Stimulated activated CD8-positive, alpha-beta memory T cell treated with anti-CD3 and anti-CD28 coated beads, Interleukin-12 subunit alpha, Interleukin-12 subunit beta, amount 100 ng/mL, for 1 hour (primary cell): ENCODE data around the gene PPP1R37.
"Not testable (repeated sequence)": the region's sequence is repeated elsewhere in the genome, so short reads cannot be mapped to it uniquely, and the experiment has no call there.

Experiments used
- DNase-seq: peaks from one replicate; pipeline ENCODE4 v3.0.0-alpha.2; 2020; ENCODE audit warnings: low read depth

The PPP1R37 gene

GRCh38 chr19:45115809-45116615 is 23.0 kb downstream of the PPP1R37 start:
- no peak for DNase-seq

GRCh38 chr19:45117167-45117594 is 24.2 kb downstream of the PPP1R37 start:
- no peak for DNase-seq

GRCh38 chr19:45117671-45118070 is 24.7 kb downstream of the PPP1R37 start:
- no peak for DNase-seq

- DNase-seq: no peak
Observed at GRCh38 chr19:45118106-45118505, 25.1 kb downstream of the PPP1R37 start.

GRCh38 chr19:45118591-45119355 is 25.8 kb downstream of the PPP1R37 start:
- DNase-seq: not testable (repeated sequence)

- no peak for DNase-seq
Observed at GRCh38 chr19:45119582-45119981, 26.6 kb downstream of the PPP1R37 start.

GRCh38 chr19:45121827-45122345 is 28.9 kb downstream of the PPP1R37 start:
- DNase-seq: no peak

- no peak for DNase-seq
Observed at GRCh38 chr19:45122832-45123231, 29.9 kb downstream of the PPP1R37 start.

GRCh38 chr19:45123440-45123850 is 30.5 kb downstream of the PPP1R37 start:
- no peak for DNase-seq

- DNase-seq: no peak
Observed at GRCh38 chr19:45124021-45124420, 31.0 kb downstream of the PPP1R37 start.

- DNase-seq: no peak
Observed at GRCh38 chr19:45125360-45125759, 32.4 kb downstream of the PPP1R37 start.

GRCh38 chr19:45125975-45126493 is 33.1 kb downstream of the PPP1R37 start:
- peak; percentile 27 for DNase-seq

GRCh38 chr19:45126654-45127053 is 33.7 kb downstream of the PPP1R37 start:
- DNase-seq: no peak

GRCh38 chr19:45128146-45128545 is 35.2 kb downstream of the PPP1R37 start:
- no peak for DNase-seq

GRCh38 chr19:45128806-45129205 is 35.8 kb downstream of the PPP1R37 start:
- DNase-seq: no peak

- DNase-seq: no peak
Observed at GRCh38 chr19:45130236-45130635, 37.3 kb downstream of the PPP1R37 start.

GRCh38 chr19:45130888-45131615 is 38.1 kb downstream of the PPP1R37 start:
- no peak for DNase-seq

- no peak for DNase-seq
Observed at GRCh38 chr19:45133661-45134060, 40.7 kb downstream of the PPP1R37 start.

GRCh38 chr19:45135176-45135885 is 42.4 kb downstream of the PPP1R37 start:
- no peak for DNase-seq

GRCh38 chr19:45136507-45137178 is 43.7 kb downstream of the PPP1R37 start:
- no peak for DNase-seq
